Measurements from ENCODE around the gene POGZ.

Gene POGZ

DNA sequence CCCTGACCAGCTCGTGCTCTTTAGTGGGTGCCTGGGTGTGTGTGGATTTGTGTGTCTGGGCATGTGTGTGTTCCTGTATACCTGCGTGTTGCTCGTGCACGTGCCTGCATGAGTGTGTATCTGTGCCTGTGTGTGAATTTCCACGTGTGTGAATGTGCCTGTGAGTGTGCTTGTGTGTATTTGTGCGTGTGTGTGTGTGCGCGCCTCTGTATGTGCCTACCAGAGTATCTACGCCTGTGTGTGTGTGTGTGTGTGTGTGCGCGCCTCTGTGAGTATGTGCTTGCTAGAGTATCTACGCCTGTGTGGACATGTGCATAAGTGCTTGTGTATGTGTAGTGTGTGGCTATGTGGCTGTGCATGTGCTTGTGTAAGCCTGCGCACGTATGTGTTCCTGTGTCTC is 86.1 kb downstream of the POGZ start:
- DNase-seq (ENCODE audit: low read depth in 3 of 3) = no peak

DNA sequence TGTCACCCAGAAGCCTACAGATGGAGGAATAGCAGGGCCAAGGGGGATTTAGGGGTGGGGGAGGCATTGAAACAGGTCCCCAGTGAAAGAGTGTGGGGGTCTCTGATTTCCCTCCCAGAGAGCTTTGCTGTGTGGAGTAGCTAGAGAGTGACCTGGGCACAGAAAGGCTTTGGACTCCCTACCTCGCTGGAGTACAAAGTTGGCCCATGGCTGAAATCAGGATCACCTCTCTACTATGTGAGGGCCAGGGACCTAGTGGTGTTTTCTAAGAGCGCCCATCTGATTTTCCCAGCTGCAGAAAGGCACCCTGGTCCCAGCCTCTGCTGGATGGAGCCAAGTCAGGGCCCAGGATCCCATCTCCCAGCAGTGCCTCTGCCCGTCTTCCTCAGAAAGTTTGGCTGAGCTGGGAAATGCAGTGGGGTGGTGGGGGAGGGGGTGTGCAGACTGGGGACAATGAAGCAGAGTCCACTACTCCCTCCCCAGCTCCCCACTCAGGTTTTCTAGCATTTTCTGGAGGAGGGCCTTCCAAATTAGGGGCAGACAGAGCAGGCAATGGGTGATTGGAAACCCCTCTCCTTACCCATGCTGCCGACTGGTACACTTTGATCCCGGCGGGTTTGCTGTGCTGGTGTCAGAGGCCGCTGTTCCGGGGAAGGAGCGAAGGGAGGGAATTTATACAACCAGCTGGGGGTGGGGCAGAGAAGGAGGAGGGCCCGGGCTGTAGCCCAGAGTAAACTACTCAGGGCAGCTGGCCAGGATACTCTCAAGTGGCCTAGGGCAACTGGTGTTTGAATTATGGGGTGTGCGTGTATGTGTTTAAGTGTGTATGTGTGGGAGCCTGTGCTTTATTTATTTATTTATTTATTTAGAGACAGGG is 87.0 kb downstream of the POGZ start, which contains the start of gene SELENBP1:
Gene SELENBP1 (minus strand): TSS at position 648 of the 877 bp plus-strand sequence. CDS start 64 bp downstream, at position 584.
- no peak for DNase-seq (ENCODE audit: low read depth in 3 of 3)

DNA sequence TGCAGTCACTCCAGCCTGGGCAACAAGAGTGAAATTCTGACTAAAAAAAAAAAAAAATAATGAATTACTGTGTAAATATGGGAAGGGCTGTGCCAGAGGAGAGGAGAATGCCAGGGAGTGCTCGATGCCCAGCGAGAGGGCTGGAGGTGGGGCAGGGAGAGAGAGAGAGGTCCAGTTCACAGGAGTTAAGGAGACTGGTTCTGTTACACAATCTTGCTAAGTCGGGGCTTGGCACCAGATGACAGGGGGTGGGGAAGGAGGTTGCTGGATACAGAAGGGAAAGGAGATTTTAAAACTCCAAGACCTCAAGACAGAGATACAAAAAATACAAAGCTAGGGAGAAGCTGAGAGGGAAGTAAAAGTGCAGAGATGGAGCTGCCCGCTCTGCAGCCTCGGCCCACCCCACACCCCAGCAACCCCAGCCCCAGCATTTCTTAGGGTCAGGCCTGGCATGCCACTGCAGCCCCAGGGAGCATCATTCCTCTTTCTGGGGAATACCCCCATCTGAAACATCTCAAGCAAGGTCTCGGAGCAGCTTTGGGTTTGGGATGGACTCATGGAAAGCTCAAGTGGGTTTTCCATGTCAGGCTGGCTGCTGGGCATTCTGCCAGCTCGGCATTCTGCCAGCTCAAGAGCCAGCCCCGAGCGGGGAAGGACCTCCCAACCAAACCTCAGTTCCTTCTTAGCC is 87.8 kb downstream of the POGZ start:
- no peak for DNase-seq (ENCODE audit: low read depth in 3 of 3)

DNA sequence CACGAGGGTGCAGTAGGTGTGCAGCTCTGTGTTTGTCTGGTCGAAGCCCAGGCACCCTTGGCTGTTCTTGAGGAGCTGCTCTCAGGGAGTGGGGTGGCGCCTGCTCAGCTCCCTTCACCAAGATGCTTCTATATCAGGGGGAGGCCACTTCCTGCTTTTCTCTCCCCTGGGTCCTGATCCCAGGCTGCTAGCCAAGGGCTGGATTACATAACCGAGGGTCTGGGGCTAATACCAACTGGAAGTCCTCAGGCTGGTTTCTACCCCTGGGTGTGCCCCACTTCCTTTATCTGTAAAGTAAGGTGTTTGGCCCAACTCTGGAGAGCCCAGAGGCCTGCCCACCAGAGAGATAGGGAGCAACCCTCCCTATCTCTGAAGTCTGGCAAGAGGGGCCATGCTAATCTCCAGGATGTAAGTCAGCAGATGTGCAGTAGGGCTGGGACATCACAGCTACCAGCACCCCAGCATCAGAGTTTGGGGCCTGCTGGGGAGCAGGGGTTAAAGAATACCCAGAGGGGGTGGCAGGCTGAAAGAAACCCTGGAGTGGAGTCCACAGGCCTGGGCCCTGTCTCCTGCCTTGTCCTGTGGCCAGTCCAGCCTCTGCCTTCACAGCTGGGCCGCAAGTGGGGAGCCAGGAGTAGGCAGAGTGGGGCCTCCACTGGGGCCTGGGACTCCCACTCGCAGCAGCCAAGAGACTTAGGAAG is 88.9 kb downstream of the POGZ start:
- no peak for DNase-seq (ENCODE audit: low read depth in 3 of 3)

DNA sequence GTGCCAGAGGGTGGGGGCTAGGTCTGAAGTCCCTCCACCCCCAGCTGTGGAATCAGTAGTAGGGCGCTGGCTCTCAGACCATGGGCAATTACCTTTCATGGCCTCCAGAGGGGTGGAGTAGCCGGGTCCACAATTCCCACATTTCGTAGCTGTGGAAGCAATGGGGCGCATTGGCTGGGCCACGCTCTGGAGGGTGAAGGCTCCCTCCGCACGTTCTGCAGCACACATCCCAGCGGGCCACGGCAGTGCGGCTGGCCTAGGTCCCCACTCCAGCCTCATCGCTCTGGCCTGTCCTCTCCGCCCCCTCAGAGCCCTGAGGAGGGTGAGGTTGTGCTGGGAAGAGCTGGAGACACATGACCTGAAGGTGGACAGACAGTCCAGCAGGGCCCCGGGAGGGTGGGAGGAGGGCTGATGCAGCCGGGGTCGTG is 89.7 kb downstream of the POGZ start:
- DNase-seq (ENCODE audit: low read depth in 3 of 3) = no peak

DNA sequence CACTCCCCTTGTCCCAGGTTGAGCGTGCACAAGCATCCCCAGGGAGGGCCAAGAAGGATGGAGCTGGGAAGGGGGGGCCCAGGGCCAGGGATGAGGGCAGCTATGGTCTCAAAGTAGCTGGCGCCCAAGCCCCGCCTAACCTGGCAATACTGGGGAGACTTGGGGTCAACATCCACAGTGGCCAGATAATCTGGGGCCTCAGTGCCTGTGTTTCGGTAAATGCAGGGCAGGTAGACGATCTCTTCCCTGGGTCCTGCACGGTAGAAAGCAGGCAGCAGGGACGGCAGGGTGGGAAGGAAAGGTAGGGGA is 90.0 kb downstream of the POGZ start:
- DNase-seq (ENCODE audit: low read depth in 3 of 3) = no peak

DNA sequence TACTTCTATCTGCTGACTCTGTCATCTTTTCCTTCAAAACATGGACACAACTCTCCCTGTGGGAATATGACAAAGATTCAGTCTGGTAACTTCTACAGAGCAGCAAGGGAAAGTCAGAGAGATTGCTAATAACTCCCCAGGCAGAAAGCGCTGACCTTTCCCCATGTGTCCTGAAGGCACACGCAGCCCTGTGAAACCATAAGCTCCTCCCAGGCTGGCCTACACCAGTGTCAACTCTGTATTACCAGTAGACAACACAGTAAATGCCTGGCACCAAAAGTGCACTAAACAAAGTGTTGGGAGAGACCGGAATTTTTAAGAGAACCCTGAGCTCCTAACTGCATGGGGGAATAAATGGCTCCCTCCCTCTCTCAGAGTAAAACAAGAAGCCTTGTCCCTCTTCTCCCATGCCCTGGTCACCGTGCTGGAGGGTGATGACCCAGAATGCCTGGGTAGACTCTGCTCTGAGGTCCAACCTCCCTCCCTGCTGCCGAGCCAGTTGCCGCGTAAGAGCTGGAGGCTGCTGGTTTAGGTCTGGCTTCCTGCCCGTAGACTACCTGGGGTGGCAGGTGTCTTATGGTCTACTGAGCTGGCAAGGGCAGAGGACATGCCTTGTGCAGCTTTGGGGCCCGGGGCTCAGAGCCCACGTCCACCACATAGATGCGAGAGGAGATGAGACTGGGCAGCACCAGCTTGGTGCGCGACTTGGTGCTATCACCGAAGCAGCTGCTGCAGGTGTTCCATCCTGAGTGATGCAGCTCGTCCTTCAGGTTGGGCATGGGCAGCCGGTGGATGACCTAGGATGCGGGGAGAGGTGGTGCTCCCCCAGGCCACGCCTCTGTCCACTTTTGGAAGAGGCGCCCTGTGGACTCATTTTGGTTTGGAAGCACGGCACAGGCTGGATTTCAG is 90.6 kb downstream of the POGZ start:
- DNase-seq (ENCODE audit: low read depth in 3 of 3) = no peak

DNA sequence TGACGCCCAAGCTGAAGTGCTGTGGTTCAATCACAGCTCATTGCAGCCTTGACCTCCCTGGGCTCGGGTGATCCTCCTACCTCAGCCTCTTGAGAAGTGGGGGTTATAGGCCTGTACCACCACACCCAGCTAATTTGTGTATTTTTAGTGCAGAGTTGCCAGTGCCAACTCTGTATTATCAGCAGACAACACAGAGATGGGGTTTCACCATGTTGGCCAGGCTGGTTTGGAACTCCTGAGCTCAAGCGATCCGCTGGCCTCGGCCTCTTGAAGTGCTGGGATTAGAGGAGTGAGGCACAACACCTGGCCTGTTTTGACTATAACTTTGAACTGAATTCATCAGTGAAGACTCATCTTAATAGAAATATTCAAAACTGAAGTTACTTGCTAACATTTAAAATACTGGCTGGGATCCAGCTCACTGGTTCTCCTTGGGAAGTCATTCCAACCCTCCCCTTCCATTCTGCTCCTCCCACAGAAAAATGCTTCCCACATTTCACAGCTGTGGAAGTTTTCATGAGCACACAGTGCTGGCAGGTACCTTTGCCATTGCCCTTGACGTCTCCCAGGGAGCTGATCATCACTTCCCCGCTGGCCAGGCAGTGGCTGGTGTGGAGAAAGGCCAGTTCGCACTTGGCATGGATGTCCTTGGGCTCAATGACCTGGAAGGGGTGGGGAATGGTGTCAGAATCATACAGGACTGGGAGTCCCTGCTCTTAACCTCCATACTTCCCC is 91.5 kb downstream of the POGZ start:
- DNase-seq (ENCODE audit: low read depth in 3 of 3) = no peak

DNA sequence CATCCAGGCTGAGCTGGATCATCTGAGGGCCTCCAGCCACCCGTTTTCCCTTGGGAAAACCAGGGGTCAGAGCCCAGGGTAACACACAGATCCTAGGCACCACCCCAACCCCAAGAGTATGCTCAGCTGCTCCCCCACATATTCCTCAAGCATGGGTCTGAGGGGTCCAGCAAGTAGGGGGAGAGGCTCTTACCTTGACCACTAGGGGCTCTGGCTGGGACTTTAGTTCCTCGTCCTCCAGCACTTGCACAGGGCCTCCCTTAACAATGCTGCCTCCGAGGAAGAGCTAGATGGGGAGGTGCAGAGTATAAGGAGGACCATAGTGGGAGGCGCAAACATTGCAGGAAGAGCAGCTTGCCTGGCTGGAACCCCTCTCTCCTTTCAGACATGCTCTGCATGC is 94.3 kb downstream of the POGZ start:
- DNase-seq (ENCODE audit: low read depth in 3 of 3) = no peak

DNA sequence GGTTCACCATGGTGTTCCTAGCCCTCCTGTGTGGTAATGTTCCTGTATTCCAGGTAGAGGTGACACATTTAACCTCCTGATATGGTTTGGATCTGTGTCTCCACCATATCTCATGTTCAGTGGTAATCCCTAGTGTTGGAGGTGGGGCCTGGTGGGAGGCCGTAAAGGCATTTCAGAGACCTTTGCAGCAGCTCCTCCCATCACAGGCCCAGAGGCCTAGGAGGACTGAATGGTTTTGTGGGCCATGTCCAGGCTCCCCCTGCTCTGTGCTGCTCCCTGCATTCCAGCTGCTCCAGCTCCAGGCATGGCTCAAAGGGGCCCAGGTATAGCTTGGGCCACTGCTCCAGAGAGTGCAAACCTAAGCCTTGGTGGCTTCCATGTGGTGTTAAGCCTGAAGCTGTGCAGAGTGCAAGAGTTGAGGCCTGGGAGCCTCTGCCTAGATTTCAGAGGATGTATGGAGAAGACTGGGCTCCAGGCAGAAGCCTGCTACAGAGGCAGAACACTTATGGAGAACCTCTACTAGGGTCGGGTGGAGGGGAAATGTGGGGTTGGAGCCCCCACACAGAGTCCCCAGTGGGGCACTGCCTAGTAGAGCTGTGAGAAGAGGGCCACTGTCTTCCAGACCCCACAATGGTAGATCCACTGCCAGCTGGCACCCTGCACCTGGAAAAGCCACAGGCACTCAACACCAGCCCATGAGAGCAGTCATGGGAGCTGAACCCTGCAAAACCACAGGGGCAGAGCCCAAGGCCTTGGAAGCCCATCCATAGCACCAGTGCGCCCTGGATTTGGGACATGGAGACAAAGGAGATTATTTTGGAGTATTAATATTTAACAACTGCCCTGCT is 96.8 kb downstream of the POGZ start:
- no peak for DNase-seq (ENCODE audit: low read depth in 3 of 3)

DNA sequence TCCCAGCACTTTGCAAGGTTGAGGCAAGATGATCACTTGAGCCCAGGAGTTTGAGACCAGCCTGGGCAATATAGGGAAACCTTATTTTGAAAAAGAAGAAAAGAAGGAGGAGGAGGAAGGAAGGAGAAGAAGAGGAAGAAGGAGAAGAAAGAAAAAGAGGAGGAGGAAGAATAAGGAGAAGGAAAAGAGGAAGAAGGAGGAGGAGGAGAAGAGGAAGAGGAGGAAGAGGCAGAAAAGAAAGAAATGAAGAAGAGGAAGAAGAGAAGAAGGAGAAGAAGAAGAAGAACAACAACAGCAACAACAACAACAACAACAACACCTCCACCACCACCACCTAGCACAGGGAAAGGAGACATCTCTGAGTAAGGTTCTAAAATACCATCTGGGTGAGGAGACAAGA is 97.4 kb downstream of the POGZ start:
- no peak for DNase-seq (ENCODE audit: low read depth in 3 of 3)

DNA sequence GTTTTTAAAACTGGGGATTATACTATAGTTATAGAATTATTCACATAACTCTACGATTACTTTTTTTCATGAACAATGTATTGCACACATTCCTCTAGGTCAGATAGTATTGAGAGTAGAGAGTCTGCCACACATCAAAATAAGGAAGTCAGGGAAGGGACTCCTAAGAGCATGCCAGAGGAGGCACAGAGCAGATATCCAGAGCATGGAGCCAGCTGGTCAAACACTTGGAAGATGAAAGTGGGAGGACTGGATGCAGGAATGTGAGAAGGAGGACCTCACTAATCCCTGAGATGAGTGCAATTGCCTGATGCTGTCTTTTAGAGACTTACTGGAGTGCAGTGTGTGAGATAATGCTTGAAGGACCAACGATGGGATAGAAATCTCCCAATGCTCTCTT is 102.6 kb downstream of the POGZ start:
- no peak for DNase-seq (ENCODE audit: low read depth in 3 of 3)
